RWPE2 (cell line): ENCODE data around the gene CDR2.
A peak's percentile ranks its signal among the peaks of the same experiment; 100 is the strongest.

Experiments used
- ATAC-seq: fragments of 200-7000 bp; cut with Tn5 transposase; 3 replicates; pipeline ENCODE4 v1.9.1; 2021; ENCODE audit warnings: low read depth
- DNase-seq: peaks from one replicate; pipeline ENCODE4 v3.0.0-alpha.2; 2020; ENCODE audit warnings: low spot score
- H3K27ac ChIP-seq: fragments of 450-650 bp; 2 replicates; pipeline ENCODE4 v1.5.1; 2017; ENCODE audit warnings: mild to moderate bottlenecking; ENCODE audit not compliant: poor library complexity, severe bottlenecking
- H3K27me3 ChIP-seq: fragments of 250-450 bp; sonication (Bioruptor Pico); 2 replicates; pipeline ENCODE4 v1.5.1; 2021; ENCODE audit warnings: mild to moderate bottlenecking, moderate library complexity; ENCODE audit not compliant: insufficient read depth, poor library complexity, severe bottlenecking
- H3K36me3 ChIP-seq: fragments of 250-450 bp; sonication (Bioruptor Pico); 2 replicates; pipeline ENCODE4 v1.5.1; 2020; ENCODE audit warnings: low read depth, mild to moderate bottlenecking, moderate library complexity
- H3K4me1 ChIP-seq: fragments of 250-450 bp; sonication (Bioruptor Pico); 2 replicates; pipeline ENCODE4 v1.5.1; 2021; ENCODE audit warnings: mild to moderate bottlenecking, moderate library complexity; ENCODE audit not compliant: insufficient read depth, poor library complexity, severe bottlenecking
- H3K4me3 ChIP-seq: fragments of 250-450 bp; sonication (Bioruptor Pico); 2 replicates; pipeline ENCODE4 v1.5.1; 2021; ENCODE audit warnings: mild to moderate bottlenecking, moderate library complexity; ENCODE audit not compliant: severe bottlenecking
- H3K9me3 ChIP-seq: fragments of 250-450 bp; sonication (Bioruptor Pico); 2 replicates; pipeline ENCODE4 v1.5.1; 2021; ENCODE audit warnings: mild to moderate bottlenecking, moderate library complexity; ENCODE audit not compliant: severe bottlenecking
- CTCF ChIP-seq: fragments of 450-650 bp; IDR thresholded peaks from one replicate; pipeline ENCODE4 v1.5.1; 2017; ENCODE audit warnings: mild to moderate bottlenecking, moderate library complexity; ENCODE audit not compliant: poor library complexity, severe bottlenecking

CDR2 gene

GRCh38 chr16:22347100-22347820 lies 27.2 kb downstream of the CDR2 start:
- Histone ChIP-seq H3K27me3 (no peaks in the 10 kb centered on the region), H3K4me1 (peaks cover 20% of the 10 kb centered on the region), H3K27ac (peak overlapping the region; percentile 29), H3K36me3 (peaks cover 75% of the 10 kb centered on the region), H3K4me3 (no peak overlapping the region), H3K9me3 (no peaks in the 10 kb centered on the region)
- no peak for TF ChIP-seq CTCF
- DNase-seq: no peak
- ATAC-seq: no peak

- ATAC-seq (no peak), DNase-seq (no peak)
- Histone ChIP-seq H3K36me3 (peaks cover 67% of the 10 kb centered on the region), H3K4me3 (no peak overlapping the region), H3K9me3 (no peaks in the 10 kb centered on the region), H3K27ac (peak overlapping the region; percentile 29), H3K27me3 (no peaks in the 10 kb centered on the region), H3K4me1 (peaks cover 20% of the 10 kb centered on the region)
- no peak for TF ChIP-seq CTCF
Observed at GRCh38 chr16:22346483-22346882, 27.9 kb downstream of the CDR2 start.

- H3K9me3 ChIP-seq: peaks cover 9% of the 10 kb centered on the region
- TF ChIP-seq CTCF: no peak
- H3K4me1 ChIP-seq: peaks cover 10% of the 10 kb centered on the region
- DNase-seq: no peak
- no peak overlapping the region for H3K27ac ChIP-seq
- peaks cover 62% of the 10 kb centered on the region for H3K36me3 ChIP-seq
- no peaks in the 10 kb centered on the region for H3K27me3 ChIP-seq
- ATAC-seq: no peak
- H3K4me3 ChIP-seq: no peak overlapping the region
Observed at GRCh38 chr16:22342082-22342481, 32.3 kb downstream of the CDR2 start.

GRCh38 chr16:22340945-22341344 lies 33.5 kb downstream of the CDR2 start:
- no peaks in the 10 kb centered on the region for H3K27me3 ChIP-seq
- ATAC-seq: no peak

More at GRCh38 chr16:22340945-22341344, 33.5 kb downstream of the CDR2 start:
- H3K27ac ChIP-seq: no peak overlapping the region
- H3K9me3 ChIP-seq: peaks cover 15% of the 10 kb centered on the region
- TF ChIP-seq CTCF: no peak
- DNase-seq: no peak
- H3K36me3 ChIP-seq: peaks cover 63% of the 10 kb centered on the region
- peaks cover 6% of the 10 kb centered on the region for H3K4me1 ChIP-seq
- no peak overlapping the region for H3K4me3 ChIP-seq
